SK-N-SH (cell line): ENCODE data around the gene UFM1. TPM values are rescaled to one million over a fixed set of nuclear protein-coding genes. Genes with fewer than 3 reads are reported as not detected.

ENCODE experiments used
- CTCF ChIA-PET: fragments of 300-600, 350-600 bp; formaldehyde crosslinking; extraction: SDS; loops from one replicate; lab custom pipeline; 2021; lab: Yijun Ruan, JAX
- POLR2A ChIA-PET: fragments of 350-600 bp; sonication (Branson Sonifier 250); formaldehyde crosslinking; extraction: SDS; loops from one replicate; lab custom pipeline; 2020; ENCODE audit warnings: antibody characterized with exemption, inconsistent platforms; lab: Yijun Ruan, JAX
- DNase-seq: peaks from one replicate; pipeline ENCODE4 v3.0.0; 2012
- H2AFZ ChIP-seq: fragments of 200-600 bp; sonication (generic); 2 replicates; pipeline ENCODE4 v1.8.1; 2016; ENCODE audit warnings: antibody characterized with exemption, mild to moderate bottlenecking, low read depth
- H3F3A ChIP-seq: fragments of 200-600 bp; sonication (generic); replicated peaks from 2 replicates; pipeline ENCODE3; 2016; ENCODE audit warnings: antibody characterized with exemption, mild to moderate bottlenecking; ENCODE audit not compliant: insufficient read depth
- H3K27ac ChIP-seq, 2 experiments: fragments of 200-500 bp in 1 of 2; fragments of 200-600 bp in 1 of 2; sonication (Bioruptor generic) in 1 of 2; sonication (generic), shearing (Covaris generic) in 1 of 2; 2 replicates each; pipeline versions ENCODE4 v1.5.1 to v1.6.1; 2014 to 2016; ENCODE audit warnings: low read depth in 2 of 2, inconsistent platforms in 1 of 2, low read length in 1 of 2, mild to moderate bottlenecking in 1 of 2, mixed read lengths in 1 of 2
- H3K27me3 ChIP-seq: fragments of 200-600 bp; sonication (generic), shearing (Covaris generic); 2 replicates; pipeline ENCODE4 v1.6.1; 2016; ENCODE audit warnings: mixed run types; ENCODE audit not compliant: insufficient read depth
- H3K36me3 ChIP-seq, 2 experiments: fragments of 200-500 bp in 1 of 2; fragments of 200-600 bp in 1 of 2; sonication (Bioruptor generic) in 1 of 2; sonication (generic) in 1 of 2; replicated peaks in 1 of 2; 2 replicates each; pipeline versions ENCODE3 to v1.5.1; 2014 to 2016; ENCODE audit warnings: low read length in 1 of 2, mild to moderate bottlenecking in 1 of 2; ENCODE audit not compliant: insufficient read depth in 2 of 2, control insufficient read depth in 1 of 2
- H3K4me1 ChIP-seq, 2 experiments: fragments of 200-500 bp in 1 of 2; fragments of 200-600 bp in 1 of 2; sonication (Bioruptor generic) in 1 of 2; sonication (generic), shearing (Covaris generic) in 1 of 2; 2 replicates each; pipeline versions ENCODE4 v1.5.1 to v1.6.1; 2014 to 2016; ENCODE audit warnings: low read depth in 1 of 2, low read length in 1 of 2, mixed run types in 1 of 2; ENCODE audit not compliant: insufficient read depth in 2 of 2, control insufficient read depth in 1 of 2
- H3K4me2 ChIP-seq: fragments of 200-600 bp; sonication (generic), shearing (Covaris generic); 2 replicates; pipeline ENCODE4 v1.6.1; 2017; ENCODE audit warnings: mixed run types
- H3K4me3 ChIP-seq, 2 experiments: fragments of 200-500 bp in 1 of 2; fragments of 200-600 bp in 1 of 2; sonication (Bioruptor generic) in 1 of 2; sonication (generic), shearing (Covaris generic) in 1 of 2; 2 replicates each; pipeline versions ENCODE4 v1.5.1 to v1.8.1; 2014 to 2016; ENCODE audit warnings: low read depth in 2 of 2, inconsistent platforms in 1 of 2, low read length in 1 of 2, mild to moderate bottlenecking in 1 of 2, mixed read lengths in 1 of 2, moderate library complexity in 1 of 2
- H3K79me2 ChIP-seq: fragments of 200-600 bp; sonication (generic); 2 replicates; pipeline ENCODE4 v1.8.1; 2017; ENCODE audit warnings: mild to moderate bottlenecking; ENCODE audit not compliant: insufficient read depth
- H3K9ac ChIP-seq: fragments of 200-600 bp; sonication (generic); 2 replicates; pipeline ENCODE4 v1.6.1; 2017; ENCODE audit warnings: mixed run types
- H3K9me2 ChIP-seq: fragments of 200-600 bp; sonication (generic); 2 replicates; pipeline ENCODE4 v1.6.1; 2017; ENCODE audit warnings: mixed run types
- H3K9me3 ChIP-seq: fragments of 200-600 bp; sonication (generic); 2 replicates; pipeline ENCODE4 v1.6.1; 2017; ENCODE audit warnings: mixed run types, mild to moderate bottlenecking, moderate library complexity
- H4K20me1 ChIP-seq: fragments of 200-600 bp; sonication (generic); 2 replicates; pipeline ENCODE4 v1.6.1; 2017; ENCODE audit warnings: mild to moderate bottlenecking, mixed run types; ENCODE audit not compliant: insufficient read depth
- CHD2 ChIP-seq: fragments of 150-350 bp; IDR thresholded peaks from 2 replicates; pipeline ENCODE4 v1.6.1; 2018; ENCODE audit warnings: low read length; ENCODE audit not compliant: partially characterized antibody
- EP300 ChIP-seq, 2 experiments: IDR thresholded peaks; 2 replicates each; pipeline versions ENCODE4 v1.4.0 to v1.6.1; 2012; ENCODE audit warnings: borderline replicate concordance in 1 of 2, low read depth in 1 of 2, low read length in 1 of 2
- FOXJ3 ChIP-seq: sonication (generic); formaldehyde crosslinking; IDR thresholded peaks from 2 replicates; pipeline ENCODE4 v1.5.1; 2020; ENCODE audit warnings: mild to moderate bottlenecking, missing genetic modification reagents
- GABPA ChIP-seq: IDR thresholded peaks from 2 replicates; pipeline ENCODE4 v1.4.0; 2012; ENCODE audit warnings: low read depth, mild to moderate bottlenecking
- MEF2A ChIP-seq: IDR thresholded peaks from 2 replicates; pipeline ENCODE4 v1.4.0; 2012; ENCODE audit warnings: low read depth, borderline replicate concordance
- RAD21 ChIP-seq: IDR thresholded peaks from 2 replicates; pipeline ENCODE4 v1.6.1; 2012; ENCODE audit warnings: mild to moderate bottlenecking, low read length
- RFX5 ChIP-seq: IDR thresholded peaks from 2 replicates; pipeline ENCODE4 v1.6.1; 2012; ENCODE audit warnings: mild to moderate bottlenecking, improper control_type of control experiment, low read length
- SMC3 ChIP-seq: IDR thresholded peaks from 2 replicates; pipeline ENCODE4 v1.6.1; 2012; ENCODE audit warnings: low read depth, low read length, improper control_type of control experiment
- TCF12 ChIP-seq: IDR thresholded peaks from 2 replicates; pipeline ENCODE4 v1.4.0; 2012
- TEAD4 ChIP-seq: IDR thresholded peaks from 2 replicates; pipeline ENCODE4 v1.4.0; 2012; ENCODE audit warnings: mild to moderate bottlenecking, borderline replicate concordance; ENCODE audit not compliant: insufficient read depth
- WGBS: methylation state at CpG from one replicate; pipeline ENCODE4 v1.1.6; 2017; ENCODE audit warnings: low lambda C conversion rate; 5-methylcytosine and 5-hydroxymethylcytosine counted together
- polyA plus RNA-seq, 3 experiments: library from polyadenylated mRNA; depleted of rRNA; stranded (reverse); fragments of >200 nt; gene quantifications; 2 replicates each; pipeline ENCODE4 v1.2.3, GENCODE V29; 2012
- TF ChIP-seq, protein P1 (sequence below): fragments of 150-350 bp; IDR thresholded peaks from 2 replicates; pipeline ENCODE4 v1.6.1; 2017; ENCODE audit warnings: antibody characterized with exemption, low read length, low read depth, borderline replicate concordance
- TF ChIP-seq, protein P2 (sequence below): IDR thresholded peaks from 2 replicates; pipeline ENCODE4; 2012
- TF ChIP-seq, protein P3 (sequence below): IDR thresholded peaks from 2 replicates; pipeline ENCODE4 v1.4.0; 2012; ENCODE audit warnings: low read depth

Gene UFM1
- polyA plus RNA-seq, 1 of the 3 experiments (the other 2 are of a cell fraction): 17.0 TPM

DNA sequence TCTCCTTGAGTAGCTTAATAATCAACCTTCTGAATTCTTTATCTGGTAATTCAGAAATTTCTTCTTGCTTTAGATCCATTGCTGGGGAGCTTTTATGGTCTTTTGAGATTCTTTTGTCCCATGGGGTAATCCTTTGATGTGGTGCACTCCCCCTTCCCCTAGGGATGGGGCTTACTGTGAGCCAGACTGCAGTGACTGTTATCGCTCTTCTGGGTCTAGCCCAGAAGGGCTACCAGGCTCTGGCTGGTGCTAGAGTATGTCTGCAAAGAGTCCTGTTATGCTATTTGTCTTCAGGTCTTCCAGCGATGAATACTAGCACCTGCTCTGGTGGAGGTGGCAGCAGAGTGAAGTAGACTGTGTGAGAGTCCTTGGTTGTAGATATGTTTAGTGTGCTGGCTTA lies 41.7 kb downstream of the UFM1 start:
- Histone ChIP-seq H4K20me1 (no peaks in the 10 kb centered on the region), H3F3A (no peaks in the 10 kb centered on the region), H3K9me2 (no peaks in the 10 kb centered on the region), H3K9ac (no peak overlapping the region), H3K4me1 (no peaks in the 10 kb centered on the region), H3K9me3 (no peaks in the 10 kb centered on the region), H3K4me3 (no peak overlapping the region), H3K79me2 (no peaks in the 10 kb centered on the region), H3K27me3 (no peaks in the 10 kb centered on the region), H3K27ac (no peak overlapping the region), H3K36me3 (no peaks in the 10 kb centered on the region), H2AFZ (no peak overlapping the region), H3K4me2 (no peak overlapping the region)
- DNase-seq: no peak
- no peak for TF ChIP-seq TEAD4
- TF ChIP-seq GABPA: no peak
- TF ChIP-seq SMC3: no peak
- ChIA-PET POLR2A (no interaction called here), CTCF (no interaction called here)
- 56% methylated on average over 2 of the region's 2 CpGs for WGBS

DNA sequence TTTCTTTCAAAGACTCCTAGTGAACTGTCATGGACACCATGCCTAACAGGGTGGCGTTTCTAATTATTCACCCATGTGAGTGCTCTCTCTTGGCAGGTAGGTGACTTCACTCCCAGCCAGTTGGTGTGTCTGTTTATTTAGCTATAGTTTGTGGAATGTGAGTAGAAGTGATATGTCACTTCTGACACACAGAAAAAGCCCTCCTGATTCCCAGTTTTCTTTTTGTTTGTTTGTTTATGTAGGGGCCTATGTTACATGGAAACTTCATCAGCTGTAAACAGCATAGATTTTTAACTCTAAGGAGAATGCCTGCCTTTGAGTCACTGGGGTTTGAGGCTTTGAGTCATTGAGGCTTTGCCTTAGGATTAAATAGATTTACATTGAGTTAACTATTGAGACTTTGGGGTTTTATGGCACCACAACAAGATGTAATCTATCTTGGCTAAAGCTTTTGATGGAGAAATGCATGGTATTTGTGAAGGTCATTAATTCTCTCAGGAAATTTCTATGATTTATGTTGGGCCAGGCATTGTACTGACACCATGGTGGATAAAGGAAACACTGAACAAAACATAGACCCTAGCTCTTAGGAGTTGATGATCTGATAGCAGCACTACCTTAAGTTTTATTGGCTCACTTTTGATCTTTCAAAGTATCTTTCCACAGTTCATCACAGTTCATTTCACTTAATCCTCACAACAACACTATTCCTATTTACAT lies 45.3 kb downstream of the UFM1 start:
- POLR2A ChIA-PET: no interaction called here

More for the DNA sequence above, 45.3 kb downstream of the UFM1 start:
- Histone ChIP-seq H3K27ac (no peak overlapping the region), H3K79me2 (no peaks in the 10 kb centered on the region), H3K27me3 (no peaks in the 10 kb centered on the region), H3K4me1 (no peaks in the 10 kb centered on the region; a peak in 1 of 4 replicates), H3K36me3 (no peaks in the 10 kb centered on the region), H3K4me2 (no peak overlapping the region), H2AFZ (no peak overlapping the region), H3K4me3 (no peak overlapping the region), H4K20me1 (no peaks in the 10 kb centered on the region), H3K9me2 (no peaks in the 10 kb centered on the region; the same call in 1 of the 2 replicates), H3F3A (no peaks in the 10 kb centered on the region), H3K9me3 (no peaks in the 10 kb centered on the region)
- no peak for DNase-seq
- CTCF ChIA-PET: no interaction called here
- TF ChIP-seq TCF12: no peak
- TF ChIP-seq CHD2: no peak
- no peak for TF ChIP-seq TEAD4
- TF ChIP-seq, protein P1, sequence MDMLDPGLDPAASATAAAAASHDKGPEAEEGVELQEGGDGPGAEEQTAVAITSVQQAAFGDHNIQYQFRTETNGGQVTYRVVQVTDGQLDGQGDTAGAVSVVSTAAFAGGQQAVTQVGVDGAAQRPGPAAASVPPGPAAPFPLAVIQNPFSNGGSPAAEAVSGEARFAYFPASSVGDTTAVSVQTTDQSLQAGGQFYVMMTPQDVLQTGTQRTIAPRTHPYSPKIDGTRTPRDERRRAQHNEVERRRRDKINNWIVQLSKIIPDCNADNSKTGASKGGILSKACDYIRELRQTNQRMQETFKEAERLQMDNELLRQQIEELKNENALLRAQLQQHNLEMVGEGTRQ: no peak
- no peak for TF ChIP-seq FOXJ3 (CRISPR knock-in tag)
- TF ChIP-seq, protein P2, sequence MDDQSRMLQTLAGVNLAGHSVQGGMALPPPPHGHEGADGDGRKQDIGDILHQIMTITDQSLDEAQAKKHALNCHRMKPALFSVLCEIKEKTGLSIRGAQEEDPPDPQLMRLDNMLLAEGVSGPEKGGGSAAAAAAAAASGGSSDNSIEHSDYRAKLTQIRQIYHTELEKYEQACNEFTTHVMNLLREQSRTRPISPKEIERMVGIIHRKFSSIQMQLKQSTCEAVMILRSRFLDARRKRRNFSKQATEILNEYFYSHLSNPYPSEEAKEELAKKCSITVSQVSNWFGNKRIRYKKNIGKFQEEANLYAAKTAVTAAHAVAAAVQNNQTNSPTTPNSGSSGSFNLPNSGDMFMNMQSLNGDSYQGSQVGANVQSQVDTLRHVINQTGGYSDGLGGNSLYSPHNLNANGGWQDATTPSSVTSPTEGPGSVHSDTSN: no peak
- TF ChIP-seq, protein P3, sequence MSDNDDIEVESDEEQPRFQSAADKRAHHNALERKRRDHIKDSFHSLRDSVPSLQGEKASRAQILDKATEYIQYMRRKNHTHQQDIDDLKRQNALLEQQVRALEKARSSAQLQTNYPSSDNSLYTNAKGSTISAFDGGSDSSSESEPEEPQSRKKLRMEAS: no peak
- no peak for TF ChIP-seq RFX5
- TF ChIP-seq GABPA: no peak
- no peak for TF ChIP-seq MEF2A
- TF ChIP-seq RAD21: no peak
- TF ChIP-seq EP300 (IDR thresholded peaks at IDR 0.05; ENCODE audit: borderline replicate concordance in 1 of 2, low read depth in 1 of 2, low read length in 1 of 2): no peak
- TF ChIP-seq, all 33 proteins: peak for 0
- H3K9ac ChIP-seq: no peak overlapping the region
- WGBS: 0% methylated on average over 1 of the region's 1 CpG
